Measurements from ENCODE around the gene FOXP4. TPM values are rescaled to one million over a fixed set of nuclear protein-coding genes. Genes with fewer than 3 reads are reported as not detected.

FOXP4 gene
- total and polyA plus RNA-seq, 2 of the 13 experiments (the other 11 are each of a cell fraction or from before 2014, with no cell fraction given) = 11.0 to 12.4 TPM

DNA sequence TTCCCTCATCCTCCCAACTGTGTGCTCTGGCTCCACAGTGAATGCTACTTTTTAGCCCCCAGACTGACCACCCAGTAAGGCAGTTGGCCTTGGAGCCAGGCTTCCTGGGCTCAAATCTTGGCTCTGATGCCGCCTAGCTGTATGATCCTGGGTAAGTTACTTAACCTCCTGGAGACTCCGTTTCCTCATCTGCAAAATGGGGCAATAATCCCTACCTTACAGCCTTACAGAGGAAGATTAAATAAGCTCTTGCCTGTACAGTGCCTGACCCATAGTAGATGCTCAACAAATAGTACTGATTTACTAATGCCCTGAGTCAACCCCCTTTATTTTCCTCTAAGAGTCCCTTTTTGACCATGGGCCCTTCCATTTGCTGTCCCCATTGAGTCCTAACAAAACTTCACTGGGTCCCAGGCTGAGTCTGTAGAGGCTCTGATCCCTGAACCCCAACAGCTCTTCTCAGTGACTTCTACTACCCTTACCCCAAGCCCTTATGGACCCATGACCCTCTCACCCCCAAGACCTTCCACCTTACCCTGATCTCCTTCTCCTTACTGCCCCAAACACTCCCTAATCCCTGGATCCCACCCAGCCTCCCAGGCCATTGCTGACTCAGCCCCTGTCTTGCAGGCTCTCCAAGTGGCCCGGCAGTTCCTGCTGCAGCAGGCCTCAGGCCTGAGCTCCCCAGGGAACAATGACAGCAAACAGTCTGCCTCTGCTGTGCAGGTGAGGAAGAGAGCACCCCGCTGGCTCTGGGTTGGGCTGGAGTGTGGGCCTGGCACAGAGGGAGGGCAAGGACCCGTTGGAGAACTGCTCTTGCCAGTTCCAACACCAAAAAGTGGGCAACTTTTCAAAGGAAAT lies 31.4 kb downstream of the FOXP4 start (continued):
- TF ChIP-seq, protein P1, sequence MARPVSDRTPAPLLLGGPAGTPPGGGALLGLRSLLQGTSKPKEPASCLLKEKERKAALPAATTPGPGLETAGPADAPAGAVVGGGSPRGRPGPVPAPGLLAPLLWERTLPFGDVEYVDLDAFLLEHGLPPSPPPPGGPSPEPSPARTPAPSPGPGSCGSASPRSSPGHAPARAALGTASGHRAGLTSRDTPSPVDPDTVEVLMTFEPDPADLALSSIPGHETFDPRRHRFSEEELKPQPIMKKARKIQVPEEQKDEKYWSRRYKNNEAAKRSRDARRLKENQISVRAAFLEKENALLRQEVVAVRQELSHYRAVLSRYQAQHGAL (CRISPR knock-in tag; IDR thresholded peaks at IDR 0.05; ENCODE audit: not compliant biosample characterization) = no peak
- TF ChIP-seq SYNCRIP (IDR thresholded peaks at IDR 0.05; ENCODE audit: insufficient read depth, low read depth, low read length) (no peak), ATM (IDR thresholded peaks at IDR 0.05; ENCODE audit: borderline replicate concordance) (no peak), ESRRA (CRISPR knock-in tag; IDR thresholded peaks at IDR 0.05; ENCODE audit: low read depth) (no peak), ZNF678 (CRISPR knock-in tag; IDR thresholded peaks at IDR 0.05) (no peak), ZNF282 (IDR thresholded peaks at IDR 0.05; ENCODE audit: partially characterized antibody) (no peak), RXRB (CRISPR knock-in tag; IDR thresholded peaks at IDR 0.05; ENCODE audit: borderline replicate concordance) (no peak), ZFAT (CRISPR knock-in tag; conservative IDR thresholded peaks at IDR 0.05) (no peak), MIER3 (CRISPR knock-in tag; IDR thresholded peaks at IDR 0.05; ENCODE audit: borderline replicate concordance) (no peak), ZNF383 (CRISPR knock-in tag; IDR thresholded peaks at IDR 0.05; ENCODE audit: borderline replicate concordance) (no peak), ZFP36L2 (CRISPR knock-in tag; IDR thresholded peaks at IDR 0.05) (no peak), PHF21A (CRISPR knock-in tag; IDR thresholded peaks at IDR 0.05) (no peak), ZBTB20 (CRISPR knock-in tag; IDR thresholded peaks at IDR 0.05; ENCODE audit: borderline replicate concordance, low read depth) (no peak), ZNF670 (CRISPR knock-in tag; IDR thresholded peaks at IDR 0.05; ENCODE audit: borderline replicate concordance) (no peak)
- TF ChIP-seq, protein P2, sequence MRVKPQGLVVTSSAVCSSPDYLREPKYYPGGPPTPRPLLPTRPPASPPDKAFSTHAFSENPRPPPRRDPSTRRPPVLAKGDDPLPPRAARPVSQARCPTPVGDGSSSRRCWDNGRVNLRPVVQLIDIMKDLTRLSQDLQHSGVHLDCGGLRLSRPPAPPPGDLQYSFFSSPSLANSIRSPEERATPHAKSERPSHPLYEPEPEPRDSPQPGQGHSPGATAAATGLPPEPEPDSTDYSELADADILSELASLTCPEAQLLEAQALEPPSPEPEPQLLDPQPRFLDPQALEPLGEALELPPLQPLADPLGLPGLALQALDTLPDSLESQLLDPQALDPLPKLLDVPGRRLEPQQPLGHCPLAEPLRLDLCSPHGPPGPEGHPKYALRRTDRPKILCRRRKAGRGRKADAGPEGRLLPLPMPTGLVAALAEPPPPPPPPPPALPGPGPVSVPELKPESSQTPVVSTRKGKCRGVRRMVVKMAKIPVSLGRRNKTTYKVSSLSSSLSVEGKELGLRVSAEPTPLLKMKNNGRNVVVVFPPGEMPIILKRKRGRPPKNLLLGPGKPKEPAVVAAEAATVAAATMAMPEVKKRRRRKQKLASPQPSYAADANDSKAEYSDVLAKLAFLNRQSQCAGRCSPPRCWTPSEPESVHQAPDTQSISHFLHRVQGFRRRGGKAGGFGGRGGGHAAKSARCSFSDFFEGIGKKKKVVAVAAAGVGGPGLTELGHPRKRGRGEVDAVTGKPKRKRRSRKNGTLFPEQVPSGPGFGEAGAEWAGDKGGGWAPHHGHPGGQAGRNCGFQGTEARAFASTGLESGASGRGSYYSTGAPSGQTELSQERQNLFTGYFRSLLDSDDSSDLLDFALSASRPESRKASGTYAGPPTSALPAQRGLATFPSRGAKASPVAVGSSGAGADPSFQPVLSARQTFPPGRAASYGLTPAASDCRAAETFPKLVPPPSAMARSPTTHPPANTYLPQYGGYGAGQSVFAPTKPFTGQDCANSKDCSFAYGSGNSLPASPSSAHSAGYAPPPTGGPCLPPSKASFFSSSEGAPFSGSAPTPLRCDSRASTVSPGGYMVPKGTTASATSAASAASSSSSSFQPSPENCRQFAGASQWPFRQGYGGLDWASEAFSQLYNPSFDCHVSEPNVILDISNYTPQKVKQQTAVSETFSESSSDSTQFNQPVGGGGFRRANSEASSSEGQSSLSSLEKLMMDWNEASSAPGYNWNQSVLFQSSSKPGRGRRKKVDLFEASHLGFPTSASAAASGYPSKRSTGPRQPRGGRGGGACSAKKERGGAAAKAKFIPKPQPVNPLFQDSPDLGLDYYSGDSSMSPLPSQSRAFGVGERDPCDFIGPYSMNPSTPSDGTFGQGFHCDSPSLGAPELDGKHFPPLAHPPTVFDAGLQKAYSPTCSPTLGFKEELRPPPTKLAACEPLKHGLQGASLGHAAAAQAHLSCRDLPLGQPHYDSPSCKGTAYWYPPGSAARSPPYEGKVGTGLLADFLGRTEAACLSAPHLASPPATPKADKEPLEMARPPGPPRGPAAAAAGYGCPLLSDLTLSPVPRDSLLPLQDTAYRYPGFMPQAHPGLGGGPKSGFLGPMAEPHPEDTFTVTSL (CRISPR knock-in tag; IDR thresholded peaks at IDR 0.05; ENCODE audit: borderline replicate concordance) = no peak
- TF ChIP-seq, protein P3, sequence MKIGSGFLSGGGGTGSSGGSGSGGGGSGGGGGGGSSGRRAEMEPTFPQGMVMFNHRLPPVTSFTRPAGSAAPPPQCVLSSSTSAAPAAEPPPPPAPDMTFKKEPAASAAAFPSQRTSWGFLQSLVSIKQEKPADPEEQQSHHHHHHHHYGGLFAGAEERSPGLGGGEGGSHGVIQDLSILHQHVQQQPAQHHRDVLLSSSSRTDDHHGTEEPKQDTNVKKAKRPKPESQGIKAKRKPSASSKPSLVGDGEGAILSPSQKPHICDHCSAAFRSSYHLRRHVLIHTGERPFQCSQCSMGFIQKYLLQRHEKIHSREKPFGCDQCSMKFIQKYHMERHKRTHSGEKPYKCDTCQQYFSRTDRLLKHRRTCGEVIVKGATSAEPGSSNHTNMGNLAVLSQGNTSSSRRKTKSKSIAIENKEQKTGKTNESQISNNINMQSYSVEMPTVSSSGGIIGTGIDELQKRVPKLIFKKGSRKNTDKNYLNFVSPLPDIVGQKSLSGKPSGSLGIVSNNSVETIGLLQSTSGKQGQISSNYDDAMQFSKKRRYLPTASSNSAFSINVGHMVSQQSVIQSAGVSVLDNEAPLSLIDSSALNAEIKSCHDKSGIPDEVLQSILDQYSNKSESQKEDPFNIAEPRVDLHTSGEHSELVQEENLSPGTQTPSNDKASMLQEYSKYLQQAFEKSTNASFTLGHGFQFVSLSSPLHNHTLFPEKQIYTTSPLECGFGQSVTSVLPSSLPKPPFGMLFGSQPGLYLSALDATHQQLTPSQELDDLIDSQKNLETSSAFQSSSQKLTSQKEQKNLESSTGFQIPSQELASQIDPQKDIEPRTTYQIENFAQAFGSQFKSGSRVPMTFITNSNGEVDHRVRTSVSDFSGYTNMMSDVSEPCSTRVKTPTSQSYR (CRISPR knock-in tag; IDR thresholded peaks at IDR 0.05; ENCODE audit: borderline replicate concordance) = no peak
- TF ChIP-seq, protein P4, sequence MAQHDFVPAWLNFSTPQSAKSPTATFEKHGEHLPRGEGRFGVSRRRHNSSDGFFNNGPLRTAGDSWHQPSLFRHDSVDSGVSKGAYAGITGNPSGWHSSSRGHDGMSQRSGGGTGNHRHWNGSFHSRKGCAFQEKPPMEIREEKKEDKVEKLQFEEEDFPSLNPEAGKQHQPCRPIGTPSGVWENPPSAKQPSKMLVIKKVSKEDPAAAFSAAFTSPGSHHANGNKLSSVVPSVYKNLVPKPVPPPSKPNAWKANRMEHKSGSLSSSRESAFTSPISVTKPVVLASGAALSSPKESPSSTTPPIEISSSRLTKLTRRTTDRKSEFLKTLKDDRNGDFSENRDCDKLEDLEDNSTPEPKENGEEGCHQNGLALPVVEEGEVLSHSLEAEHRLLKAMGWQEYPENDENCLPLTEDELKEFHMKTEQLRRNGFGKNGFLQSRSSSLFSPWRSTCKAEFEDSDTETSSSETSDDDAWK (CRISPR knock-in tag; IDR thresholded peaks at IDR 0.05) = no peak

All from HepG2 (cell line).